ENCODE results near the gene RFX5.
A peak's percentile ranks its signal among the peaks of the same experiment; 100 is the strongest.

The RFX5 gene

DNA sequence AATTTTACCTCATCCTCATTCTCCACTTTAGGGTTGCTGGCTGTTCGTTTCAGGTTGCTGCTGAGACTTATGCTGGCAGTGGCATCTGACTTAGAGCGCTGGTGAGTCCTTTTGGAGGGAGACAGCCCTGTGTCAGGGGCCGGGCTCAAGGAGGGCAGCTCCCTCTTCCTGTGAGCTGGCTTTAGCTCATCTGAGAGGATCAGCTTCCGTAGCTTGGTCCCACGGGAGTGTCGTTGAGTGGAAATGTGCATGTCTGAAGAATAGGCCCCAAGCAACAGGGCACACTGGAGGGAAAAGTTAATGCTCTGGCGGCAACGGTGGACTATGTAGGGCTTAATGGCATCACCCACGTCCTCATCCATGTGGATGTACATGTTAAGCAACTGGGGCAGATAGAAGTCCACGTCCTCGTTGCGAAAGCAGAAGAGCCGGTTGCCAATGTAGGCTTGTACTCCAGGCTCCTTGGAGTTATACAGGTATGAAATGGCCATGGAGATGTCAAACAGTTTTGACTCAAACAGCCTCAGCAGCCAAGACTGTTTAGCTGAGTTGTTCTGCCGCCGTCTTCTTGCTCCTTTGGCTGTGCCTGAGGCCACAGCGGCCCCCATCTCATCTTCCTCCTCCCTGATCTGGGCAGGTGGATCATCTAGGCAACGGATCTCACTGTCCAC, 31.4 kb downstream of the RFX5 start:
- no peak for TF ChIP-seq ZFX (IDR thresholded peaks at IDR 0.05; ENCODE audit: borderline replicate concordance)
- TF ChIP-seq, protein P1, sequence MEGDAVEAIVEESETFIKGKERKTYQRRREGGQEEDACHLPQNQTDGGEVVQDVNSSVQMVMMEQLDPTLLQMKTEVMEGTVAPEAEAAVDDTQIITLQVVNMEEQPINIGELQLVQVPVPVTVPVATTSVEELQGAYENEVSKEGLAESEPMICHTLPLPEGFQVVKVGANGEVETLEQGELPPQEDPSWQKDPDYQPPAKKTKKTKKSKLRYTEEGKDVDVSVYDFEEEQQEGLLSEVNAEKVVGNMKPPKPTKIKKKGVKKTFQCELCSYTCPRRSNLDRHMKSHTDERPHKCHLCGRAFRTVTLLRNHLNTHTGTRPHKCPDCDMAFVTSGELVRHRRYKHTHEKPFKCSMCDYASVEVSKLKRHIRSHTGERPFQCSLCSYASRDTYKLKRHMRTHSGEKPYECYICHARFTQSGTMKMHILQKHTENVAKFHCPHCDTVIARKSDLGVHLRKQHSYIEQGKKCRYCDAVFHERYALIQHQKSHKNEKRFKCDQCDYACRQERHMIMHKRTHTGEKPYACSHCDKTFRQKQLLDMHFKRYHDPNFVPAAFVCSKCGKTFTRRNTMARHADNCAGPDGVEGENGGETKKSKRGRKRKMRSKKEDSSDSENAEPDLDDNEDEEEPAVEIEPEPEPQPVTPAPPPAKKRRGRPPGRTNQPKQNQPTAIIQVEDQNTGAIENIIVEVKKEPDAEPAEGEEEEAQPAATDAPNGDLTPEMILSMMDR (IDR thresholded peaks at IDR 0.05): no peak
- H3K27ac ChIP-seq: no peak overlapping the region

DNA sequence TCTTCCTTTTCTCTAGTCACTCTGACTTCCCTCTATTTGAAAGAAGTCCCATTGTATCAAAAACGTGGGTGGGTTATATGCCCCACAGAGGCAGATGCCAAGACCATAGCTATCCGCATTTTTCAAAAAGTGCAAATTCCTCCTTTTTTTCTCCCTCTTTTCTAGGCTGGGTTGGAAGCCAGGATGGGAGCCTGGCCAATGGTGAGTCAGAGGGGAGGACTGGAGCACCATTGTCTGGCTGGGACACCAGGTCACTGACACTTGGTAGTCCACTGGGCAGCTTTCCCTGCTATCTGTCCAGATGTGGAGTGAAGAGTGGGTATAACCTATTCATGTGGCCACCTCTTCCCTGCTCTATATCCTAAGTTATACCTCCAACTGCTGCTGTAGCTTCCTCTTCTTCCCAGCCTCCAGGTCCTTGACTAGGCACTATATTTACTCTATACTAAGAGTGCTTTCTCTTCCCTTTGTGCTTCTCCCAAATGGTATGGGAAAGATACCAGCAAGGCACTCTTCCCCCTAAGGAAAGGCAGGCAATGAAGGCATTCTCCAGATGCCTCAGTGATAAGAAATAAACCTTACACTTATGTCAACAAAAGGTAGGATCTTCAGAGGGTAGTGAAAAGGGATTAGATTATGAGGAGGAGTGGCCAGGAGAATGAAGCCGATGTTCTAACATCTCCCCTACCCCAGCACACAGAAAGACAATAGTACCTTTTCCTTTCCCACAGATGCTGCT, 32.7 kb downstream of the RFX5 start:
- no peak for TF ChIP-seq ZFX (IDR thresholded peaks at IDR 0.05; ENCODE audit: borderline replicate concordance)
- TF ChIP-seq, protein P1 (IDR thresholded peaks at IDR 0.05): no peak

DNA sequence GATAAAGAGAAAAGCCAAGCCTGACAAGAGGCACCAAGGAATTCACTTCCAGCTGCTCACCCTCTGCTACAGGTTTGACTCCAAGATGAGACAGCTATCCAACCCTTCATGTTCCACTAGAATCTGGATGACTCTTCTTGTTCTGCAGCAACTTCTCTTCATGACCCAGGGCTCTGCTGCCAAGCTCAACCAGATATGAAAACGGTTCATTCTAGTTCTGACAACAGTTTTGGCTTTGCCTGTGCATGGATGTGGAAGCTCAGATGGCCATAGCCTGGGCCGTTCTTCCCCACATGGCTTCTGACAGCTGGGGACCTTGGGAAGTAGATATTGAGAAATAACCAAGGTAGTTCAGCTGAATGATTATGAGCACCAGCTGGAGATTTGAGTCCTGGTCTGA, 33.6 kb downstream of the RFX5 start:
- H3K27ac ChIP-seq: no peak overlapping the region

More for the DNA sequence above, 32.7 kb downstream of the RFX5 start:
- no peak overlapping the region for H3K27ac ChIP-seq

DNA sequence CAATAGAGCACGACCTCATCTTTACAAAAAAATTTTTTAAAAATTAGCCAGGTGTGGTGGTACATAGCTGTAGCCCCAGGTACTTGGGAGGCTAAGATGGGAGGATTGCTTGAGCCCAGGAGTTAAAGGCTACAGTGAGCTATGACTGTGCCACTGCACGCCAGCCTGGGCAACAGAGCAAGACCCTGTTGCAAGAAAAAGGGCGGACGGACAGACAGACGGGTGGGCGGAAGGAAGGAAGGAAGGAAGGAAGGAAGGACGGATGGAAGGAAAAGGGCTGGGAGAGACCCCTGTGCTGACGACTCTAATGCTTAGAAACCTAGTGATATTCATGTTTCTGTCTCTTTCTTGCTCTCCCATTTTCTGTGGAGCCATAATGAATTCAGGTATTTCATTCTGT, 34.2 kb downstream of the RFX5 start:
- no peak overlapping the region for H3K27ac ChIP-seq
- no peak for TF ChIP-seq ZFX (IDR thresholded peaks at IDR 0.05; ENCODE audit: borderline replicate concordance)
- TF ChIP-seq, protein P1 (IDR thresholded peaks at IDR 0.05): no peak

More for the DNA sequence above, 33.6 kb downstream of the RFX5 start:
- TF ChIP-seq, protein P1 (IDR thresholded peaks at IDR 0.05): no peak
- TF ChIP-seq ZFX (IDR thresholded peaks at IDR 0.05; ENCODE audit: borderline replicate concordance): no peak

DNA sequence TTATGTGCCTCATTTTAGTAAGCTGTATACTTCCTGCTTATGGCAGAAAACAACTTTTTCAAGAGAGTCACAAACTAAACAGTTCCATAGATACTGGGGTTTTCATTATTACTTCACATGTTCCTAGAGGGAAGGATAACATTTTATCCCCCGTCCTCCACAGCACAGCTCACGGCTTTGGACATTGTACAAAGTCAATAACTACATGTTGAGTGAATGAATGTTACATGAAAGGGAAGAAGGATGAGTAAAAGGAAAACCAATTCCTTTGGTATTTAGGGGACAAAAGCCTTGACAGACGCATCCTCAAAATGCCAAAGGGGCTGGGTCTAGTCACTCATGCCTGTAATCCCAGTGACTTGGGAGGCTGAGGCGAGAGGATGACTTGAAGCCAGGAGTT, 34.6 kb downstream of the RFX5 start:
- TF ChIP-seq ZFX (IDR thresholded peaks at IDR 0.05; ENCODE audit: borderline replicate concordance): no peak
- no peak overlapping the region for H3K27ac ChIP-seq

DNA sequence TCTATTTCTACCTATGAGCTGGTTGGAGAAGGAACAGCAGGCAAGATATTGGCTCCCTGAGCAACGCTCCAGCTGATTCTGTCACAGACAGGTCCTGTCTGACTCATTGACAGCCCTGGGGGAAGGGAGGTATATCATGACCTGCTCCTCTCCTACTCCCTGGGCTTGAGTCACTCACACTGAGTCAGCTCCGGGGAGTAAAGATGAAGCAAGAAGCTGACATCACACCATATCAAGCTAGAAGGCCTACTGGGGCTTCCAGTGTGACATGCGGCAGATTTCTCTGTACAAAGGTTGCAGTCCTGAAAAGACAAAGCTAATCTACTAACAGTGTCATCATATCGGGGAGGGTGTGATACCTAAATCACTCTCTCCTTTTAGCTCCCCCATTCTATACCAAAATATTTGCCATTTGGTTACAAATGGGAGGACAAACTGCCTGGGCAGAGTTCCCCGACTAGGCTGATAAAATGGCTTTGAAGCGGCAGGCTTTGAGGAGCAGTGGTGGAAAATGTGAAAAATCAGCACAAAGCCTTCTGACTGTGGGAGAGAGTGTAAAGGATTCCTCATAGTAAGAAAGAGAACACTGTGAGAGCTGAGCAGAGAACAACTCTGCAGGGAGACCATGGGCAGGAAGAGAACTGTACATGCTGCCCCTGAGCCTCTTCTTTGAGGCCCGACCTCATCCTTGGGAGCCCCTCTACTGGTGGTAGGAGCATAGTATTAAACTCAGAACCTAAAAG, 35.3 kb downstream of the RFX5 start:
- TF ChIP-seq, protein P1 (IDR thresholded peaks at IDR 0.05): no peak
- TF ChIP-seq ZFX (IDR thresholded peaks at IDR 0.05; ENCODE audit: borderline replicate concordance): no peak
- H3K27ac ChIP-seq: peak overlapping the region; percentile 19

DNA sequence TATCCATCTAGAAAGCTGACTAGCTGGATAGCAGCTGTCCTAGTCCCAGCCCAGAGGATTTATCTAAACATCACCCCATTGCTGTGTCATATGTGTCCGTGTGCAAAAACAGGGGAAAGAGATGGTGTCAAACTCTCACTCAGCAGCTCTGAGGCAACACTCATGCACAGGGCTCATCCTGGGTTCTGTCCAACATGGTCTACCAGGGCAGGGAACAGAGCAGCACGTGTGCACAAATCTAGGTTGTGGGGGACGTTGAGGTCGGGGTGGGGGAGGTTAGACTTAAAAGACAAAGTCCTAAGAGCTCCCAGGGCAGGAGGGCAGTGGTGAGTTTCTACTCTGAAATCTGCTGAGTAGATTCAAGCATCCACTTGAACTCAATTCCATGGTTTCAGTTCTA, 36.0 kb downstream of the RFX5 start:
- peak overlapping the region; percentile 19 for H3K27ac ChIP-seq
- TF ChIP-seq, protein P1 (IDR thresholded peaks at IDR 0.05): no peak
- TF ChIP-seq ZFX (IDR thresholded peaks at IDR 0.05; ENCODE audit: borderline replicate concordance): no peak

Measured in 22Rv1 (cell line).